Measurements from ENCODE around the gene MED15. TPM values are rescaled to one million over a fixed set of nuclear protein-coding genes. Genes with fewer than 3 reads are reported as not detected.

MED15 gene
- total RNA-seq, 1 donor from 2014 or later, result 104 TPM

GRCh38 chr22:20568502-20569058 lies 61.2 kb downstream of the MED15 start:
- DNase-seq (ENCODE audit: low spot score), result no peak

- no peak for DNase-seq (ENCODE audit: low spot score)
These were observed 61.9 kb downstream of the MED15 start for GRCh38 chr22:20569059-20570058.

GRCh38 chr22:20571078-20571503 lies 63.7 kb downstream of the MED15 start:
- no peak for DNase-seq (ENCODE audit: low spot score)

- no peak for DNase-seq (ENCODE audit: low spot score)
These were observed 64.2 kb downstream of the MED15 start for GRCh38 chr22:20571531-20572007.

- DNase-seq (ENCODE audit: low spot score), result no peak
These were observed 64.9 kb downstream of the MED15 start for GRCh38 chr22:20572132-20572802.

GRCh38 chr22:20573176-20573832 lies 65.9 kb downstream of the MED15 start:
- DNase-seq (ENCODE audit: low spot score), result no peak

- no peak for DNase-seq (ENCODE audit: low spot score)
These were observed 66.6 kb downstream of the MED15 start for GRCh38 chr22:20573833-20574615.

- no peak for DNase-seq (ENCODE audit: low spot score)
These were observed 67.5 kb downstream of the MED15 start for GRCh38 chr22:20574920-20575353.

GRCh38 chr22:20575724-20576444 lies 68.5 kb downstream of the MED15 start:
- no peak for DNase-seq (ENCODE audit: low spot score)

- no peak for DNase-seq (ENCODE audit: low spot score)
These were observed 69.0 kb downstream of the MED15 start for GRCh38 chr22:20576445-20576816.

- DNase-seq (ENCODE audit: low spot score), result no peak
These were observed 69.6 kb downstream of the MED15 start for GRCh38 chr22:20577045-20577444.

- no peak for DNase-seq (ENCODE audit: low spot score)
These were observed 70.2 kb downstream of the MED15 start for GRCh38 chr22:20577549-20577975.

- DNase-seq (ENCODE audit: low spot score), result no peak
These were observed 70.8 kb downstream of the MED15 start for GRCh38 chr22:20578192-20578591.

GRCh38 chr22:20578707-20579106 lies 71.3 kb downstream of the MED15 start:
- DNase-seq (ENCODE audit: low spot score), result no peak

- no peak for DNase-seq (ENCODE audit: low spot score)
These were observed 72.1 kb downstream of the MED15 start for GRCh38 chr22:20579273-20580120.

GRCh38 chr22:20580179-20580578 lies 72.8 kb downstream of the MED15 start:
- no peak for DNase-seq (ENCODE audit: low spot score)

- no peak for DNase-seq (ENCODE audit: low spot score)
These were observed 73.4 kb downstream of the MED15 start for GRCh38 chr22:20580611-20581502.

Measured in mesenteric fat pad (tissue), 1 donor.